Ramos (cell line): ENCODE data around the gene OR8G5.
"Not testable (repeated sequence)": the region's sequence is repeated elsewhere in the genome, so short reads cannot be mapped to it uniquely, and the experiment has no call there.

Source experiments
- in situ Hi-C: fragments of 300-500 bp; cut with MboI; formaldehyde crosslinking; loops from one replicate; pipeline ENCODE4 v1.14.3; 2022; ENCODE audit warnings: low sequenced_read_pairs; ENCODE audit not compliant: unreplicated experiment

Gene OR8G5

GRCh38 chr11:124256076-124256475, at the start of gene OR8G5:
TSS of gene OR8G5 (plus strand) at chr11:124256376. CDS start at chr11:124264932, 8,556 bp downstream.
- in situ Hi-C loops = no loop called here

GRCh38 chr11:124207102-124207792, 48.9 kb upstream of the OR8G5 start:
- in situ Hi-C loops = no loop called here

- in situ Hi-C loops = no loop called here
Measured at GRCh38 chr11:124209824-124210357, 46.3 kb upstream of the OR8G5 start.

- in situ Hi-C loops = no loop called here
Measured at GRCh38 chr11:124210421-124210820, 45.8 kb upstream of the OR8G5 start.

GRCh38 chr11:124211321-124211720, 44.9 kb upstream of the OR8G5 start:
- in situ Hi-C loops = no loop called here

- in situ Hi-C loops = no loop called here
Measured at GRCh38 chr11:124214027-124214426, 42.1 kb upstream of the OR8G5 start.

GRCh38 chr11:124219126-124219525, 37.0 kb upstream of the OR8G5 start:
- in situ Hi-C loops = no loop called here

GRCh38 chr11:124222407-124222806, 33.8 kb upstream of the OR8G5 start:
- in situ Hi-C loops = no loop called here

- in situ Hi-C loops = not testable (repeated sequence)
Measured at GRCh38 chr11:124224618-124225423, 31.4 kb upstream of the OR8G5 start.

GRCh38 chr11:124225471-124225870, 30.7 kb upstream of the OR8G5 start:
- in situ Hi-C loops = no loop called here

- in situ Hi-C loops = no loop called here
Measured at GRCh38 chr11:124233376-124233775, 22.8 kb upstream of the OR8G5 start.

- in situ Hi-C loops = no loop called here
Measured at GRCh38 chr11:124238512-124238911, 17.7 kb upstream of the OR8G5 start.

GRCh38 chr11:124240621-124241397, 15.4 kb upstream of the OR8G5 start, which contains the start of gene OR8G1:
TSS of gene OR8G1 (plus strand) at chr11:124241095. CDS start at chr11:124249676, 8,581 bp downstream.
- in situ Hi-C loops = no loop called here

- in situ Hi-C loops = not testable (repeated sequence)
Measured at GRCh38 chr11:124249869-124250268, 6.3 kb upstream of the OR8G5 start.

- in situ Hi-C loops = not testable (repeated sequence)
Measured at GRCh38 chr11:124265041-124265440, 8.9 kb downstream of the OR8G5 start.

GRCh38 chr11:124270886-124271285, 14.7 kb downstream of the OR8G5 start:
- in situ Hi-C loops = not testable (repeated sequence)

- in situ Hi-C loops = no loop called here
Measured at GRCh38 chr11:124274000-124274399, 17.8 kb downstream of the OR8G5 start.

- in situ Hi-C loops = no loop called here
Measured at GRCh38 chr11:124276081-124276480, 19.9 kb downstream of the OR8G5 start.

- in situ Hi-C loops = no loop called here
Measured at GRCh38 chr11:124277207-124277606, 21.0 kb downstream of the OR8G5 start.

GRCh38 chr11:124277804-124278203, 21.6 kb downstream of the OR8G5 start:
- in situ Hi-C loops = no loop called here
